ENCODE measurements around the gene SLC22A15. TPM values are rescaled to one million over a fixed set of nuclear protein-coding genes. Genes with fewer than 3 reads are reported as not detected.

SLC22A15 gene
- total and polyA plus RNA-seq, 12 donors: 0.97 to 13.1 (median 7.7) TPM

- 74 to 77% methylated on average over 7 of the region's 7 CpGs for WGBS, 2 donors
- intact Hi-C loops (cut with DNase I): no loop called here
- Histone ChIP-seq H3K36me3 (no peaks in the 10 kb centered on the region), H3K4me1 (peaks cover 0 to 5% (median 0%) of the 10 kb centered on the region in 9 donors), H3K9me3 (no peaks in the 10 kb centered on the region), H3K27me3 (no peaks in the 10 kb centered on the region), H3K27ac (no peak overlapping the region), H3K4me3 (no peak overlapping the region)
- ATAC-seq (no peak), DNase-seq (no peak)
- TF ChIP-seq, protein P1, sequence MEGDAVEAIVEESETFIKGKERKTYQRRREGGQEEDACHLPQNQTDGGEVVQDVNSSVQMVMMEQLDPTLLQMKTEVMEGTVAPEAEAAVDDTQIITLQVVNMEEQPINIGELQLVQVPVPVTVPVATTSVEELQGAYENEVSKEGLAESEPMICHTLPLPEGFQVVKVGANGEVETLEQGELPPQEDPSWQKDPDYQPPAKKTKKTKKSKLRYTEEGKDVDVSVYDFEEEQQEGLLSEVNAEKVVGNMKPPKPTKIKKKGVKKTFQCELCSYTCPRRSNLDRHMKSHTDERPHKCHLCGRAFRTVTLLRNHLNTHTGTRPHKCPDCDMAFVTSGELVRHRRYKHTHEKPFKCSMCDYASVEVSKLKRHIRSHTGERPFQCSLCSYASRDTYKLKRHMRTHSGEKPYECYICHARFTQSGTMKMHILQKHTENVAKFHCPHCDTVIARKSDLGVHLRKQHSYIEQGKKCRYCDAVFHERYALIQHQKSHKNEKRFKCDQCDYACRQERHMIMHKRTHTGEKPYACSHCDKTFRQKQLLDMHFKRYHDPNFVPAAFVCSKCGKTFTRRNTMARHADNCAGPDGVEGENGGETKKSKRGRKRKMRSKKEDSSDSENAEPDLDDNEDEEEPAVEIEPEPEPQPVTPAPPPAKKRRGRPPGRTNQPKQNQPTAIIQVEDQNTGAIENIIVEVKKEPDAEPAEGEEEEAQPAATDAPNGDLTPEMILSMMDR (IDR thresholded peaks at IDR 0.05): no peak
Observed at GRCh38 chr1:116113615-116114014, 137.3 kb downstream of the SLC22A15 start.

GRCh38 chr1:116115476-116116439, 139.4 kb downstream of the SLC22A15 start:
- Histone ChIP-seq H3K4me3 (no peak overlapping the region), H3K9me3 (no peaks in the 10 kb centered on the region), H3K36me3 (no peaks in the 10 kb centered on the region), H3K27me3 (no peaks in the 10 kb centered on the region), H3K4me1 (peaks cover 0 to 8% (median 0%) of the 10 kb centered on the region in 9 donors), H3K27ac (no peak overlapping the region)
- 79 to 80% methylated on average over 4 of the region's 4 CpGs for WGBS, 2 donors
- DNase-seq (no peak), ATAC-seq (no peak)
- TF ChIP-seq, protein P1 (IDR thresholded peaks at IDR 0.05): no peak
- intact Hi-C loops (cut with DNase I): no loop called here

DNA sequence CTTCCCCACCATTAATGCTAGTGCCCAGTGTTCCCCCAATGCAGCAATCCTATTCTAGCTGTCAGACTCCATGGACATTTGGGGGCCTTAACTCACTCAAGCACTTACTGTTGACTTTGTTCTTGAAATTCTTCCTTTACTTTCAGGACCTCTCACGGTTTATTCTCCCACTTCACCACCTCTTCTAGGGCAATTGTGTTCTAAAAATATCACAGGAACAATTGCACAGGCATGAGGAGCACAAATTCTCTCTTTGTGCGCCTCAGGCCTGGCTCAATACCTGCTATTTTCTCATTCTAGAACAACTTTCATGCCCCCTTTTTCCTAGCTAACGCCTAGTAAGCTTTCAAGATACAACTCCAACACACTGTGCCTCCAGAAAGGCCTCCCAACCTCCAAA, 142.2 kb downstream of the SLC22A15 start:
- 50 to 56% methylated on average over 3 of the region's 3 CpGs for WGBS, 2 donors
- no peaks in the 10 kb centered on the region for H3K9me3 ChIP-seq
- peaks cover 0 to 4% (median 0%) of the 10 kb centered on the region in 7 donors for H3K27me3 ChIP-seq
- intact Hi-C loops (cut with DNase I): no loop called here
- H3K36me3 ChIP-seq: no peaks in the 10 kb centered on the region
- TF ChIP-seq, protein P1 (IDR thresholded peaks at IDR 0.05): no peak
- ATAC-seq: peak in 6 of 8 donors; percentile 32 to 67 (median 58)
- H3K4me3 ChIP-seq: no peak overlapping the region
- H3K27ac ChIP-seq: peak overlapping the region in 1 of 10 donors; percentile 15
- H3K4me1 ChIP-seq: peaks cover 0 to 8% (median 0%) of the 10 kb centered on the region in 9 donors
- no peak for DNase-seq

Other genes with a start within 250 kb of the SLC22A15 start
- gene CASQ2, start 207.8 kb upstream of the SLC22A15 start, total RNA-seq: 1,000 to 10,000 TPM in 8 of 10 donors, 100 to 1,000 TPM in 2; 863 to 1,698 (median 1,199) TPM
- 100 to 1,000 TPM; 443 to 484 TPM for gene CASQ2, start 207.8 kb upstream of the SLC22A15 start, polyA plus RNA-seq
- gene NHLH2, start 135.4 kb upstream of the SLC22A15 start, total RNA-seq: not detected
- gene NHLH2, start 135.4 kb upstream of the SLC22A15 start, polyA plus RNA-seq: not detected
- gene MAB21L3, start 134.9 kb downstream of the SLC22A15 start, total RNA-seq: under 1 TPM in 1 of 10 donors, not detected in 9; 0.07 TPM
- not detected for gene MAB21L3, start 134.9 kb downstream of the SLC22A15 start, polyA plus RNA-seq